ENCODE results near the gene SOHLH1.
A peak's percentile ranks its signal among the peaks of the same experiment; 100 is the strongest.

SOHLH1 gene

GRCh38 chr9:135701959-135702721 lies 2.9 kb upstream of the SOHLH1 start, which contains the start of gene KCNT1:
Gene KCNT1 (plus strand): TSS chr9:135702185. CDS start chr9:135702259, 74 bp downstream.
- DNase-seq: peak; percentile 36

GRCh38 chr9:135701067-135701958 lies 2.0 kb upstream of the SOHLH1 start:
- no peak for DNase-seq

GRCh38 chr9:135700525-135700924 lies 1.2 kb upstream of the SOHLH1 start:
- no peak for DNase-seq

GRCh38 chr9:135698767-135699166 lies 514 bp downstream of the SOHLH1 start:
- DNase-seq: no peak

GRCh38 chr9:135698236-135698635 lies 1.0 kb downstream of the SOHLH1 start:
- no peak for DNase-seq

- DNase-seq: no peak
Measured at GRCh38 chr9:135697226-135697625, 2.1 kb downstream of the SOHLH1 start.

GRCh38 chr9:135696446-135696845 lies 2.8 kb downstream of the SOHLH1 start:
- no peak for DNase-seq

- DNase-seq: no peak
Measured at GRCh38 chr9:135695642-135696041, 3.6 kb downstream of the SOHLH1 start.

GRCh38 chr9:135695036-135695435 lies 4.2 kb downstream of the SOHLH1 start:
- DNase-seq: no peak

GRCh38 chr9:135694414-135694813 lies 4.9 kb downstream of the SOHLH1 start:
- DNase-seq: no peak

- no peak for DNase-seq
Measured at GRCh38 chr9:135693771-135694170, 5.5 kb downstream of the SOHLH1 start.

GRCh38 chr9:135693265-135693664 lies 6.0 kb downstream of the SOHLH1 start:
- DNase-seq: no peak

- DNase-seq: no peak
Measured at GRCh38 chr9:135692410-135692809, 6.9 kb downstream of the SOHLH1 start.

GRCh38 chr9:135690836-135691570 lies 8.3 kb downstream of the SOHLH1 start:
- no peak for DNase-seq

- DNase-seq: no peak
Measured at GRCh38 chr9:135689011-135689410, 10.3 kb downstream of the SOHLH1 start.

GRCh38 chr9:135687216-135687615 lies 12.1 kb downstream of the SOHLH1 start:
- no peak for DNase-seq

GRCh38 chr9:135684691-135685090 lies 14.6 kb downstream of the SOHLH1 start:
- no peak for DNase-seq

GRCh38 chr9:135683401-135684034 lies 15.8 kb downstream of the SOHLH1 start:
- no peak for DNase-seq

- DNase-seq: no peak
Measured at GRCh38 chr9:135681161-135681560, 18.1 kb downstream of the SOHLH1 start.

- DNase-seq: no peak
Measured at GRCh38 chr9:135680056-135680455, 19.2 kb downstream of the SOHLH1 start.

GRCh38 chr9:135678236-135679017 lies 20.9 kb downstream of the SOHLH1 start:
- no peak for DNase-seq

Measured in fibroblast of skin of back (primary cell).